ENCODE data around the gene MMS19.
A peak's percentile ranks its signal among the peaks of the same experiment; 100 is the strongest.

MMS19 gene

GRCh38 chr10:97540669-97541500, 42.7 kb upstream of the MMS19 start:
- TF ChIP-seq CTCF (IDR thresholded peaks at IDR 0.05): no peak

- TF ChIP-seq CTCF (IDR thresholded peaks at IDR 0.05): no peak
These were observed 41.4 kb upstream of the MMS19 start for GRCh38 chr10:97539523-97540200.

- no peak for TF ChIP-seq CTCF (IDR thresholded peaks at IDR 0.05)
These were observed 40.6 kb upstream of the MMS19 start for GRCh38 chr10:97538839-97539238.

- no peak for TF ChIP-seq CTCF (IDR thresholded peaks at IDR 0.05)
These were observed 40.2 kb upstream of the MMS19 start for GRCh38 chr10:97538411-97538810.

- no peak for TF ChIP-seq CTCF (IDR thresholded peaks at IDR 0.05)
These were observed 39.1 kb upstream of the MMS19 start for GRCh38 chr10:97537186-97537869.

- TF ChIP-seq CTCF (IDR thresholded peaks at IDR 0.05): peak; percentile 37; the same call in 1 of the 2 replicates
These were observed 36.6 kb upstream of the MMS19 start for GRCh38 chr10:97534746-97535367.

GRCh38 chr10:97533888-97534287, 35.7 kb upstream of the MMS19 start:
- TF ChIP-seq CTCF (IDR thresholded peaks at IDR 0.05): no peak
